Measurements from ENCODE around the gene PSMD1. TPM values are rescaled to one million over a fixed set of nuclear protein-coding genes. Genes with fewer than 3 reads are reported as not detected.

PSMD1 gene
- total and polyA plus RNA-seq, 2 donors (not counting 3 experiments of a cell fraction or from before 2014, with no cell fraction given) = 163 to 209 TPM

GRCh38 chr2:231176066-231176465, 119.4 kb downstream of the PSMD1 start:
- intact Hi-C loops (cut with micrococcal nuclease) (no loop called here), dilution Hi-C loops (cut with MboI; ENCODE audit: extremely low pct_ligation_motif_present, low sequenced_read_pairs) (no loop called here)
- no peak overlapping the region for H3K4me2 ChIP-seq (ENCODE audit: insufficient read depth, low read length)
- no peaks in the 10 kb centered on the region for H3K9me1 ChIP-seq (replicated peaks; ENCODE audit: control insufficient read depth, extremely low read depth, insufficient read depth, low read length)
- no TSS peak for BruUV-seq (replicated peaks)
- H3K4me1 ChIP-seq (ENCODE audit: control insufficient read depth, extremely low read depth, insufficient read depth, low read length) = peaks cover 34% of the 10 kb centered on the region
- ChIA-PET CTCF (interaction anchor here (1.1 kb wide), 1 partner anchor 72 kb away, joined by 3 read pairs; no protein-coding TSS in a partner anchor), POLR2A (interaction anchor here (0.7 kb wide), 1 partner anchor 14 kb away, joined by 3 read pairs; no protein-coding TSS in a partner anchor)
- FAIRE-seq = no peak
- no peak for TF ChIP-seq JUN (IDR thresholded peaks at IDR 0.05; ENCODE audit: borderline replicate concordance, insufficient read depth, insufficient read length, low read depth)
- no peak for TF ChIP-seq POLR2AphosphoS5 (IDR thresholded peaks at IDR 0.05; ENCODE audit: insufficient read depth, low read depth, low read length)
- no peak for TF ChIP-seq EZH2 (IDR thresholded peaks at IDR 0.05; ENCODE audit: borderline replicate concordance, low read depth, low read length, severe bottlenecking)
- no peak for TF ChIP-seq FOS (IDR thresholded peaks at IDR 0.05; ENCODE audit: borderline replicate concordance, insufficient read depth, low read length)
- TF ChIP-seq CTCF (IDR thresholded peaks at IDR 0.05; ENCODE audit: extremely low read depth in 1 of 2, insufficient read depth in 1 of 2, low read depth in 1 of 2, low read length in 2 of 2) = no peak
- TF ChIP-seq MYC (IDR thresholded peaks at IDR 0.05; ENCODE audit: low read depth, low read length) = no peak
- no peak for TF ChIP-seq GATA2 (IDR thresholded peaks at IDR 0.05; ENCODE audit: insufficient read depth, insufficient read length, low read depth, low read length)
- no peak for TF ChIP-seq POLR2A (IDR thresholded peaks at IDR 0.05; ENCODE audit: low read depth, low read length)
- no peak for TF ChIP-seq MAX (IDR thresholded peaks at IDR 0.05; ENCODE audit: insufficient read depth, insufficient read length)
- H3K27me3 ChIP-seq (ENCODE audit: control insufficient read depth in 2 of 2, insufficient read depth in 2 of 2, low read length in 2 of 2) = no peaks in the 10 kb centered on the region
- peaks cover 0 to 8% of the 10 kb centered on the region in 2 experiments for H3K36me3 ChIP-seq (ENCODE audit: control insufficient read depth in 2 of 2, extremely low read depth in 1 of 2, insufficient read depth in 2 of 2, low read length in 2 of 2)
- no peaks in the 10 kb centered on the region for H3K9me3 ChIP-seq (replicated peaks; ENCODE audit: control insufficient read depth, insufficient read depth, low read length)
- no peak overlapping the region for H3K9ac ChIP-seq (replicated peaks; ENCODE audit: extremely low read depth, insufficient read depth, low read length)
- DNase-seq (ENCODE audit: low read depth, low spot score) = no peak
- no peak overlapping the region for H3K27ac ChIP-seq (ENCODE audit: insufficient read depth, low read depth, low read length)
- H3K79me2 ChIP-seq (ENCODE audit: control insufficient read depth, insufficient read depth, low read length) = no peaks in the 10 kb centered on the region
- H3K4me3 ChIP-seq (replicated peaks in 1 of 3; ENCODE audit: insufficient read depth in 1 of 3, low read depth in 1 of 3, low read length in 3 of 3) = no peak overlapping the region
- no peak overlapping the region for H2AFZ ChIP-seq (ENCODE audit: low read depth, low read length)
- no peaks in the 10 kb centered on the region for H4K20me1 ChIP-seq (replicated peaks; ENCODE audit: control insufficient read depth, extremely low read depth, insufficient read depth, low read length)
